ENCODE measurements around the gene PRUNE1.

- TF ChIP-seq CTCF (conservative IDR thresholded peaks at IDR 0.05) (no peak), EZH2 (IDR thresholded peaks at IDR 0.05; ENCODE audit: low read depth) (no peak)
Observed at GRCh38 chr1:150970808-150971582, 37.3 kb upstream of the PRUNE1 start.
